NCI-H128 (cell line): ENCODE measurements around the gene NRN1L.
A peak's percentile ranks its signal among the peaks of the same experiment; 100 is the strongest.

Source experiments
- DNase-seq: peaks from one replicate; lab custom pipeline; 2025; ENCODE audit not compliant: unreplicated experiment; lab: John Stamatoyannopoulos, UW

Gene NRN1L

DNA sequence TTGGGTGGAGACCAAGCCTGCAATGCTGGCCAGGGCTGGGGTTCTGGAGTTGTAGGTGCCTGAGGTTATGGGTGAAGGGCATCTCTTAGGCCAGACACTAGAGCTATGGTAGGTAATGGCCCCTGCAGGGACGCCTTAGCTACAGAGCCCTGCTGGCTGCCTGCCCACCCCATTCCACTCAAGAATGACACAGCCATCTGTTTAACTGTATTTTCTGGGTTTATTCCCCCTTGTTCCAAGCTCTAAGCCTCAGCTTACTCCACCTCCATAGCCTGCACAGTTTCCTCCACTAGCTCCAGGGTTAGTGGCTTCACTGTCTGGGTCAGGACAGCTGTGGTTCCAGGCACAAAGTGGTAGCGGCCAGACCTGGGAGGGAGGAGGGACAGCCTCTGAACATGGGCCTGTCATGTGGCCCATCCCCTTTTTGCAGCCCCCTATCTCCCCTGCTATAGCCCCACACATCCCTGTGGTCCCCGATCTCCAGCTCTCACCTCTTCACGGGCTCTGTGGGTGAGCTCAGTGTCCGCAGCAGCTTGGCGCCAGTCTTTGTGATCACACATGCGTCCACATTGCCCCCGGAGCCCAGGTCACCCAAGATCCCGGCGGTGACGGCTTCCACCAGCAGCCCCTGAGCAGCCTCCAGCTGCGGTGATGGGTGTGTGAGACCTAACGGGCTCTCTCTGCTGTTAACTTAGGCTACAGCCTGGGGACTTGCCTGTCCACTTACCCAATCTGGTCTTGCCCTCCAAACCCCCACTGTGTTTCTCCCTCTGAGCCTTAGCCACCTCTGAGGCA is 49.8 kb downstream of the NRN1L start:
- DNase-seq, result no peak

GRCh38 chr16:67935101-67935401 is 50.4 kb downstream of the NRN1L start:
- no peak for DNase-seq

- peak; percentile 88 for DNase-seq
Observed at GRCh38 chr16:67935402-67936123, 50.9 kb downstream of the NRN1L start.
